ENCODE data around the gene EXOC7.

The EXOC7 gene

GRCh38 chr17:76137351-76138233 lies 34.0 kb upstream of the EXOC7 start:
- no peak for TF ChIP-seq CTCF (IDR thresholded peaks at IDR 0.05; ENCODE audit: low read depth, low read length)
- DNase-seq (ENCODE audit: low read depth in 2 of 2): no peak
- H3K4me3 ChIP-seq (replicated peaks in 1 of 2; ENCODE audit: low read depth in 2 of 2, low read length in 2 of 2): no peak overlapping the region

GRCh38 chr17:76137001-76137350 lies 33.4 kb upstream of the EXOC7 start:
- no peak for TF ChIP-seq CTCF (IDR thresholded peaks at IDR 0.05; ENCODE audit: low read depth, low read length)
- DNase-seq (ENCODE audit: low read depth in 2 of 2): no peak
- H3K4me3 ChIP-seq (replicated peaks in 1 of 2; ENCODE audit: low read depth in 2 of 2, low read length in 2 of 2): no peak overlapping the region

- no peak overlapping the region for H3K4me3 ChIP-seq (replicated peaks in 1 of 2; ENCODE audit: low read depth in 2 of 2, low read length in 2 of 2)
- TF ChIP-seq CTCF (IDR thresholded peaks at IDR 0.05; ENCODE audit: low read depth, low read length): no peak
- no peak for DNase-seq (ENCODE audit: low read depth in 2 of 2)
Observed at GRCh38 chr17:76136276-76137000, 32.9 kb upstream of the EXOC7 start.

- no peak for DNase-seq (ENCODE audit: low read depth in 2 of 2)
- no peak for TF ChIP-seq CTCF (IDR thresholded peaks at IDR 0.05; ENCODE audit: low read depth, low read length)
- H3K4me3 ChIP-seq (replicated peaks in 1 of 2; ENCODE audit: low read depth in 2 of 2, low read length in 2 of 2): no peak overlapping the region
Observed at GRCh38 chr17:76135810-76136188, 32.2 kb upstream of the EXOC7 start.

GRCh38 chr17:76134911-76135809 lies 31.6 kb upstream of the EXOC7 start:
- DNase-seq (ENCODE audit: low read depth in 2 of 2): no peak
- TF ChIP-seq CTCF (IDR thresholded peaks at IDR 0.05; ENCODE audit: low read depth, low read length): no peak
- no peak overlapping the region for H3K4me3 ChIP-seq (replicated peaks in 1 of 2; ENCODE audit: low read depth in 2 of 2, low read length in 2 of 2)

- H3K4me3 ChIP-seq (replicated peaks in 1 of 2; ENCODE audit: low read depth in 2 of 2, low read length in 2 of 2): no peak overlapping the region
- no peak for TF ChIP-seq CTCF (IDR thresholded peaks at IDR 0.05; ENCODE audit: low read depth, low read length)
- no peak for DNase-seq (ENCODE audit: low read depth in 2 of 2)
Observed at GRCh38 chr17:76132574-76133338, 29.2 kb upstream of the EXOC7 start.

All from cardiac fibroblast (primary cell).